DOHH2 (cell line): ENCODE results near the gene LAMB3.

Source experiments
- H3F3A ChIP-seq: fragments of 200-600 bp; sonication (generic), shearing (Covaris generic); 2 replicates; pipeline ENCODE4 v1.6.0; 2016; ENCODE audit warnings: antibody characterized with exemption, mild to moderate bottlenecking; ENCODE audit not compliant: control insufficient read depth, insufficient read depth
- H3K27ac ChIP-seq: fragments of 200-600 bp; sonication (generic); 2 replicates; pipeline ENCODE4 v1.5.1; 2014; ENCODE audit warnings: low read depth, mild to moderate bottlenecking, low read length, moderate library complexity
- H3K27me3 ChIP-seq: fragments of 200-600 bp; sonication (generic); 2 replicates; pipeline ENCODE4 v1.6.1; 2014; ENCODE audit warnings: mild to moderate bottlenecking, low read length, mixed read lengths; ENCODE audit not compliant: control insufficient read depth
- H3K36me3 ChIP-seq: fragments of 200-600 bp; sonication (generic); 2 replicates; pipeline ENCODE4 v1.6.1; 2014; ENCODE audit warnings: mild to moderate bottlenecking, low read length, moderate library complexity, mixed read lengths; ENCODE audit not compliant: control insufficient read depth
- H3K4me1 ChIP-seq: fragments of 200-600 bp; sonication (generic); 2 replicates; pipeline ENCODE4 v1.6.1; 2014; ENCODE audit warnings: mild to moderate bottlenecking, low read length, mixed read lengths; ENCODE audit not compliant: control insufficient read depth
- H3K4me2 ChIP-seq: fragments of 200-600 bp; sonication (generic); 2 replicates; pipeline ENCODE4 v1.6.0; 2014; ENCODE audit warnings: mild to moderate bottlenecking, low read length, moderate library complexity
- H3K4me3 ChIP-seq: fragments of 200-600 bp; sonication (generic); 2 replicates; pipeline ENCODE4 v1.5.1; 2014; ENCODE audit warnings: mild to moderate bottlenecking, low read length, mixed read lengths
- H3K79me2 ChIP-seq: fragments of 200-600 bp; sonication (generic); 2 replicates; pipeline ENCODE4 v1.6.1; 2014; ENCODE audit warnings: mild to moderate bottlenecking, low read length, mixed read lengths; ENCODE audit not compliant: control insufficient read depth
- H3K9me2 ChIP-seq: fragments of 200-600 bp; sonication (generic); replicated peaks from 2 replicates; pipeline ENCODE4 v1.6.1; 2014; ENCODE audit warnings: mild to moderate bottlenecking, low read length, mixed read lengths; ENCODE audit not compliant: control insufficient read depth
- H3K9me3 ChIP-seq: fragments of 200-600 bp; sonication (generic); 2 replicates; pipeline ENCODE4 v1.6.1; 2014; ENCODE audit warnings: antibody characterized with exemption, low read length, mixed read lengths; ENCODE audit not compliant: control insufficient read depth, insufficient read depth
- H4K20me1 ChIP-seq: fragments of 200-600 bp; sonication (generic); 2 replicates; pipeline ENCODE4 v1.6.0; 2014; ENCODE audit warnings: low read depth, mild to moderate bottlenecking, antibody characterized with exemption, low read length, moderate library complexity; ENCODE audit not compliant: control insufficient read depth, insufficient read depth
- CTCF ChIP-seq: fragments of 200-600 bp; sonication (generic); IDR thresholded peaks from one replicate; pipeline ENCODE4 v1.5.1; 2014; ENCODE audit warnings: antibody characterized with exemption, mild to moderate bottlenecking, low read depth, low read length; ENCODE audit not compliant: poor library complexity, severe bottlenecking
- EZH2phosphoT487 ChIP-seq: fragments of 200-600 bp; sonication (generic); IDR thresholded peaks from 2 replicates; pipeline ENCODE4 v1.6.1; 2017; ENCODE audit warnings: borderline replicate concordance, mild to moderate bottlenecking, antibody characterized with exemption, low read length, moderate library complexity, mixed read lengths

LAMB3 gene

GRCh38 chr1:209595028-209595427, 57.2 kb downstream of the LAMB3 start:
- H3K79me2 ChIP-seq, result no peaks in the 10 kb centered on the region
- no peaks in the 10 kb centered on the region for H3K9me3 ChIP-seq
- H3K4me2 ChIP-seq, result no peak overlapping the region
- H3K27ac ChIP-seq, result no peak overlapping the region
- no peaks in the 10 kb centered on the region for H3K4me1 ChIP-seq
- 0 out of 2 replicates have a peak, but pooled peaks cover 4% of the 10 kb centered on the region for H3K27me3 ChIP-seq
- no peaks in the 10 kb centered on the region for H3F3A ChIP-seq
- H4K20me1 ChIP-seq, result no peaks in the 10 kb centered on the region
- no peaks in the 10 kb centered on the region for H3K9me2 ChIP-seq
- TF ChIP-seq EZH2phosphoT487, result no peak
- TF ChIP-seq CTCF, result no peak
- no peak overlapping the region for H3K4me3 ChIP-seq
- H3K36me3 ChIP-seq, result no peaks in the 10 kb centered on the region

GRCh38 chr1:209594440-209594839, 57.8 kb downstream of the LAMB3 start:
- no peak overlapping the region for H3K4me3 ChIP-seq
- H4K20me1 ChIP-seq, result no peaks in the 10 kb centered on the region
- no peak overlapping the region for H3K27ac ChIP-seq
- H3F3A ChIP-seq, result no peaks in the 10 kb centered on the region
- H3K36me3 ChIP-seq, result no peaks in the 10 kb centered on the region
- H3K9me3 ChIP-seq, result no peaks in the 10 kb centered on the region
- 0 out of 2 replicates have a peak, but pooled peaks cover 4% of the 10 kb centered on the region for H3K27me3 ChIP-seq
- H3K4me1 ChIP-seq, result no peaks in the 10 kb centered on the region
- no peaks in the 10 kb centered on the region for H3K9me2 ChIP-seq
- TF ChIP-seq EZH2phosphoT487, result no peak
- no peak for TF ChIP-seq CTCF
- no peaks in the 10 kb centered on the region for H3K79me2 ChIP-seq
- no peak overlapping the region for H3K4me2 ChIP-seq

- Histone ChIP-seq H3K27me3 (0 out of 2 replicates have a peak, but pooled peaks cover 4% of the 10 kb centered on the region), H3K79me2 (no peaks in the 10 kb centered on the region), H3K9me2 (no peaks in the 10 kb centered on the region), H3K4me1 (no peaks in the 10 kb centered on the region), H3K36me3 (no peaks in the 10 kb centered on the region), H3K4me2 (no peak overlapping the region), H3K27ac (no peak overlapping the region), H3K4me3 (no peak overlapping the region), H3F3A (no peaks in the 10 kb centered on the region), H3K9me3 (no peaks in the 10 kb centered on the region), H4K20me1 (no peaks in the 10 kb centered on the region)
- TF ChIP-seq EZH2phosphoT487 (no peak), CTCF (no peak)
Measured at GRCh38 chr1:209593747-209594146, 58.5 kb downstream of the LAMB3 start.
